Suppressor macrophage treated with lipopolysaccharide for 4 hours (primary cell): ENCODE results near the gene PKDCC.
"Not testable (repeated sequence)": the region's sequence is repeated elsewhere in the genome, so short reads cannot be mapped to it uniquely, and the experiment has no call there.

Source experiments
- DNase-seq: peaks from one replicate; pipeline ENCODE4 v3.0.0-alpha.2; 2020

PKDCC gene

DNA sequence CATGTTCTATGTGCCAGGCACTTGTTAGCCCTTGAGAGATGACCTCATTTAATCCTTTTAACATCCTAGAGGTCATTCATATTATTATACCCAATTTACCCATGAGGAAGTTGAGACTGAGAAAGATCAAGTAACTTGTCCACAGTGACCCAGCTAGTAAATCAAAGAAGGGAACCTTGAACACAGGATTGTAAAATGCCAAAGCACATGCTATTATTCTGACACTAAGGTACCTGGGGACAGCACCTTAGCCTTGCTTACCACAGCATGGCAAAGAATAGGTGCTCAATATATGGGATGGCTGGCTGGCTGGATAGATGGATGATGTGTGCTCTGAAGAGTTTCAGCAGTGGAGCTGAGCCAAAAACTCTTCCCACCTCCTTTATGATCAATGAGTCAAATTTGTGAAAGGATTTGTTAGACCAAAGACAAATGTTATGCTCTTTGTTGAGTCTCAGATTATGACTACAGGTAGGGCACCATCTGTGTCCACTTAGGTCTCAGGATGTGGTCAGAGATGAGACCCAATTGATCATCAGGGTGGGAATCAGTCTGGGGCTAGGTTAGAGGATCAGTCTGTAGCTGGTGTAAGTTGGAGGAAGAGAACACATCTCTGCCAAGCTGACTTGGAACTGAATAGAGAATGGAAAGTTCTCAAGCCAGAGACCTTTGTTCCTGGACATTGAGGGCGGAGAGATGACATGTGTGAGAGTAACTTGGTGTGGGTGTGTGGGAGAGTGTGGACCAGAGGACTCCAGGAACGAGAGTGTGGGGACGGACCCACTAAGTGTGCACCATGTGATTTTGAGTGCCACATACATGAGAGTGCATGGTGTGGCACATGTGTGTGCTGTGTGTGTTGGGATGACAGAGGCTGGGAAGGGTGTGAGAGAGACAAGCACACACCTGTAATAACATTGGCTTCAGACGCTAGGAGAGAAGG, 16.3 kb upstream of the PKDCC start:
- no peak for DNase-seq

DNA sequence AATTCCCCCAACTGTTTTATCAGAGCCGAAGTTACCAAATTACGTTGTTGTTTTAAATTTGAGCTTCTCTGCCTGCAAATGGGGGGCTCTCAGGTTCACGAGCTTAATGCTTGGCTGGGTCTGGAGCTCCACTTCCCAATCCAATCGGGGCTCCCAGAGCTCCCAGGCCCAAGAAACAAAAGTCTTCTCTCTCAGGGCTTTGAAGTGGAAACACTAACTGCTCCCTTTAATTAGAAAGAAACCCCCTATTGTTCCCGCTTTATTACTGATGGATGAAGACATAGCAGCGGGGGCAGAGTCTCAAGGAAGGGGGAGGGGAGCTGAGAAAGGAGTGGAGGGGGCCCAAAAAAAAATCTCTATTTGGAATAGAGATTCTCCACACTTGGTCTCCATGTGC, 15.6 kb upstream of the PKDCC start:
- no peak for DNase-seq

DNA sequence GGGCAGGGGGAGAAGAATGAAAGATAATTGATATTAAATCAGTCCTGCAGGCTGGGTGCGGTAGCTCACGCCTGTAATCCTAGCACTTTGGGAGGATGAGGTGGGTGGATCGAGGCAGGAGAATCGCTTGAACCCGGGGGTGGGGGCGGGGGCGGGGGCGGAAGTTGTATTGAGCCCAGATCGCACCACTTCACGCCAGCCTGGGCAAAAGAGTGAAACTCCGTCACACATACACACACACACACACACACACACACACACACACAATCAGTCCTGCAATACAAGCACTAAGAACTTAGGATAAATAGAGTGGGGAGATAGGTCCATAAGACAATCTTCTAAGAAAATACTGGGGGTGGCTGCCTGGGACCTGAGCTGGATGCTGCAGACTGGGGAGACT, 15.1 kb upstream of the PKDCC start:
- DNase-seq = no peak

DNA sequence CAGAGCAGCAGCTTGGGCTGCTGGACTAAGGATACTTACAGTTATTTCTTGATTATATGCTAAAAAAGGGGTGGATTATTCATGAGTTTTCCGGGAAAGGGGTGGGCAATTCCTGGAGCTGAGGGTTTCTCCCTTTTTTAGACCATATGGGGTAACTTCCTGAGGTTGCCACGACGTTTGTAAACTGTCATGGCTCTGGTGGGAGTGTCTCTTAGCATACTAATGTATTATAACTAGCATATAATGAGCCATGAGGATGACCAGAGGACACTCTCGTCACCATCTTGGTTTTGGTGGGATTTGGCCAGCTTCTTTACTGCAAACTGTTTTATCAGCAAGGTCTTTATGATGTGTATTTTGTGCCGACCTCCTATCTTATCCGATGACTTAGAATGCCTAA, 13.7 kb upstream of the PKDCC start:
- DNase-seq = not testable (repeated sequence)

DNA sequence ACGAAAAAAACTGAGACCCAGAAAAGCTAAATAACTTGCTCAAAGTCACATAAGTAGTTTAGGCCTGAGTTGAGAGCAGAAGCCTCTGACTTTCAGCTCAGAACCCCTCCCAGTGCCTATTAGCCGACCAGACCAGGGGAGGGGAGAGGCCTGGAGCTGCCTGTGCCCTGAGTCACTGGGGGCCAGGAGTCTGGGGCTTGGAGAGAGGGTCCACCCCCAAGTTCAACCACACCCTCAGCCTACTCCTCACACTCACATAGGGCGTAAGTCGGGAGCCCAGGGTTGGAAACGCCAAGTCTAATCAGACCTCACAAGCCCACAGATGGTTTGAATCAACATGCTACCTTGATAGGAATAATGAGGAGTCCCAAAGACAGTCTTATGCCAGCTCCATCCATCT, 12.6 kb upstream of the PKDCC start:
- no peak for DNase-seq

DNA sequence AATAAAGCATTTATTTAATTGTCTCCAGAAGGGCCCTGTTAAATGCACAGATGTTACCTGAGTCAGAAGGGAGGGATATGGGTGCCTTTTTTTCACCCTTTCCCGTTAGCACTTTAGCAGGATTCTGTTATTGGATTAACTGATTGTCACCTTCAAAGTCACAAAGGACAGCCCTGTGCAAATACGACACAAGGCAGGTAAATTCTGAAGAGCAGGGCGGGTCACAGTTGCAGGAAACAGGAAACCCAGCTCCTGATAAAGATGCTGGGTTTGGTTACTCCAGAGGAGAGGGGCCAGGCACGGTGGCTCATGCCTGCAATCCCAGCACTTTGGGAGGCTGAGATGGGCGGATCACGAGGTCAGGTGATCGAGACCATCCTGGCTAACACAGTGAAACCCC, 11.4 kb upstream of the PKDCC start:
- DNase-seq = no peak

DNA sequence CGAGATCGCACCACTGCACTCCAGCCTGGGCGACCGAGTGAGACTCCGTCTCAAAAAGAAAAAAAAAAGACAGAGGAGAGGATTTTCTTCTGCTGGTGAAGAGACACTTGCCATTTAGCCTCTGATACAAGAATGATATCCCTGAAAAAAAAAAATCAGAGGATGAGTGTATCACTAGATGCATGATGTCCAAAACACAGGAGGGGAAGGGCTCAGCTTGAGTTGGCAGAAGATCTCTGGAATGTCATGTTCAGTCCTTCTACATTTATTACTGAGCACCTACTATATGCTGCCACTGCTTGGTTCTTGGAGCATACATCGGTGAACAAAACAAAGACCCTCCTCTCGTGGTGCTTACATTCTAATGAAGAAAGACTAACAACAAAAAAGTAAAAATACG, 10.9 kb upstream of the PKDCC start:
- no peak for DNase-seq

DNA sequence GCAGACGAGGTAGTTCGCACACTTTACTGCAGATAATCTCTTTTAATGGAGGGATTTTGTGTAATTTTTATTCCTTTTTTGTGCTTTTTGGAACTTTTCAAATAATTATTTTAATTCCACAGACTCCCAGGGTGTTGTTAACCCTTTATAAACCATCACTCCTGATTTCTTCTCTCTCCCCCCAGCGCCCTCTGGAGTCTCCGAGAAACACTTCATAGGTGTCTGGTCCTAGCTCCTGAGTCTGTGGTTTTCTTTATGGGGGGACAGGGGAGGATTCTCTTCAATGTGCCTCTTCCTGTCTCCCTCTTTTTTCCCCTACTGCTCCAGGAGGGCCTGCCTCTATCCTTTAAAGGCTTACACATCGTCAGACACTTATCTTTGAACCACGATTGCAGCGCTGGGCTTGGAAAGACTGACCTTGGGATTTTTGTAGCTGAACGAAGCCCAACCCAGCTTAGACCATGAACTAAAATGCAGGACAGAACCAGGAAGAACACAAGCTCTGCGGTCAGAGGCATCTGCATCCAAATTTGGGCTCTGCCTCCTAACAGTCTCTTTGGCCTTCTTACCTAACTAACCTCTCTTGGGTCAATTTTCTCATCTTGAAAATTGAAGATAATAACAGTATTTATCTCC, 7.1 kb upstream of the PKDCC start:
- no peak for DNase-seq

DNA sequence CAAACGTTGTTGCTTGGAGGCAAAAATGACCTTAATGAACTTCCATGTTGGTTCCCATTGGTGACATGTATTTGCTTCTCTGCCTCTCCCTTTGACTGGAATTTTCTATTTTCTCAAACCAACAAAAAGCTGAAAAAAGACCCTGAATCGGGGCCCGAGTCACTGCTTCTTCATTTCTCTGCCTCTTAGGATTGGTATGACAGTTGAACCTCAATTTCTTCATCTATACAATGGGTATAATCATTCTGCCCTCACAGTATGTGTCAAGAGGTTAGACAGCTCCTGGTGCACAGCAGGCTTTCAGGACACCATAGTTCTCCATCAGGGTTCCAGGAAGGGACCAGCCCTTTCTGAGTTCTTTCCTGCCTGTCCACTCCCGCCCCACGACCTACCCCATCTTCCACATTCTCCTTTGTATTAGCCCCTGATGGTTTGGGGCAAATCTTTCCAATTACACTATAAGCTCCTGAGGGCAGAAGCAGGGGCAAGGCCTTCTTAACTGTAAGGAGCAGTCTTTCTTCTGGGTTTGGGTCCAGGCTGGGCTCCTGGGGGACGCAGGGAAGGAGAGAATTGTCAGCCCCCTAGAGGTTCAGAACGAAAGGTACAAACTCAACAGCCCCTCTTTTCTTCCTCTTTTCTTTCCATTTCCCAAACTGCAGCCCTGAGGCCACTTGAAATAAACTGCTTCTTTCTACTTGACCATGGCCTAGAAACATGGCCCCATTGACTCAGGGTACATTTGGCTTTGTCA, 6.3 kb upstream of the PKDCC start:
- no peak for DNase-seq

DNA sequence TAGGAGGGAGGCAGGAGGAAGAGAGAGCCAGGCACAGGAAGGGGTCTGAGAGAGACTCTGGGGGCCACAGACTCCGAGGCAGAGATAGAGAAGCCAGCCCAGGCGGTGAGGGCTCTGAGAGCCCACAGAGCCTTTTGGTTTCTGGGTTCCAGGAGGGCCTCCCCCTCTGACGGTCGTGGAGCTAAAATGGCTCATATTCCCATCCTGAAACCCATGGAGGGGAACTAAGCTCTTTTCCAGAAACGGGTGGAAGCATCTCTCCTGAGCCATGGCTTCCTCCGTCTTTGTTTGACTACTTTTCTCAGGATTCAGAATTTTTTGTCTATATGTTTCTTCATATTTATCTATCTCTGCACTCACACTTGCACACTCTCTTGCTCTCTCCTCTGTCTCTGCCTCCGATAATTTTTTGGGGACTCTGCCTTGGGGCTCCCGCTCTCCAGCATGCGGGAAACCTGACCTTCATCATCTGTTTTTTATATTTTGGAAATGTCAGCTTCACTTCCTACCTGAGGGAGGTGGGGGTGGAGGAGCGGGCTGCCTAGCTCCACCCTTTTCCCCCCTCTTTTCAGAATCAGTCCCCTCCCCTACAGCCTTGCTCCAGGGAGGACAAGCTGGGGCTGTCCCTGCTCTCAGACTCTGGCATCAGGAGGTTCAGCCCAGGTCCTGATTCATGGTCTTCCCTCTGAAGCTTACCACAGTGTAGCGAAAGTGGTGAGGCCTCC, 5.0 kb upstream of the PKDCC start:
- DNase-seq = no peak

DNA sequence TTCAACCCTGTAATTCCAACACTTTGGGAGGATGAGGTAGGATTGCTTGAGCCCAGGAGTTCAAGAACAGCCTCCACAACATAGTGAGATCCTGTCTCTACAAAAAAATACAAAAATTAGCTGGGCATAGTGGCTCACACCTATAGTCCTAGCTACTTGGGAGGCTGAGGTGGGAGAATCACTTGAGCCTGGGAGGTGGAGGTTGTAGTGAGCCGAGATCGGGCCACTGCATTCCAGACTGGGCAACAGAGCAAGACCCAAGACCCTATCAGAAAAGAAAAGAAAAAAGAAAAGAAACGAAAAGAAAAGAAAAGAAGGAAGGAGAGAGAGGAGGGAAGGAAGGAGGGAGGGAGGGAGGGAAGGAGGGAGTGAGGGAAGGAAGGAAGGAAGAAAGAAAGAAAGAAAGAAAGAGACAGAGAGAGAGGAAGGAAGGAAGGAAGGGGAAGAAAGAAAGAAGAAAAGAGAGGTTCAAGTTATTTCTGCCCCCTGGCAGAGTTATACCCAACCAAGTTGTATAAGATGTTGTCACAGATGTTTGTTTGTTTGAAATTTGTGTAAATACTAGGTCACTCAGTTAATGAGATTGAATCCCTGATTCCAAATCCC, 3.9 kb upstream of the PKDCC start:
- no peak for DNase-seq

DNA sequence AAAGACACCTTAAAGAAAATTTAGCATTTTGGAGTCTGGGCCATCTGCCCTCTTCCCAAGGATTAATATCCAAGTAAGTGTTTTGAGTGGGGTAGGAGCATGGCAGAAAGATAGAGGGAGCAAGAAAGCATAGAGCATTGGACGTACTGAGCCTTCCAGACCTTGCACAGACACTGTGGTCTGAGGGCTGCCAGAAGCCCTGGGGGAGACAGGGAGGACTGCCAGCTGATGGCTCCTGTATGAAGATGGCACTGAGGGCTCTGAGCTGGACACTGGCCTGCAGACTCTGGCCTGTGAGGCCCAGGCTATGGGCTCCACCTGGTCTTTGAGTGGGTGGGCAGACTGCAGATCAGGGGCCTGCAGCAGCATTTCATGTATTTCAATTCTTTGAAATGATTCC, 2.9 kb upstream of the PKDCC start:
- no peak for DNase-seq

DNA sequence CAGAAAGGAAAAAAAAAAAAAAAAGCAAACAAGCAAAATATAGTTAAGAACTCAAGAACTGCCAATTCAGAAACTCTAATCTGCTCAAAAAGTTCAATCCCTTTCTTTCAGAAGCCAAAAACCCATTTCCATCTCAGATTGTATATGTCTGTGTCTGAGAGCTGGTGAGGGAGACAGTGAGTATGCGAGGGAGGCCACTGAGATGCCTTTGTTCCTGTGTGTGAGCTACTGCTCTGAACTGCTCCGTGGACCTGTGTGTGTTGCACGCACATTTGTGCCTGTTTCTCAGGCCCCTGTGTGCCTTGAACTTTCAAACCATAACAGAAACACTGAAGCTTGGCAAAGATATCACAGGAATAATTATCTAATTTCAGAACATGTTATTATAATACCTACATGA, 2.5 kb upstream of the PKDCC start:
- no peak for DNase-seq

DNA sequence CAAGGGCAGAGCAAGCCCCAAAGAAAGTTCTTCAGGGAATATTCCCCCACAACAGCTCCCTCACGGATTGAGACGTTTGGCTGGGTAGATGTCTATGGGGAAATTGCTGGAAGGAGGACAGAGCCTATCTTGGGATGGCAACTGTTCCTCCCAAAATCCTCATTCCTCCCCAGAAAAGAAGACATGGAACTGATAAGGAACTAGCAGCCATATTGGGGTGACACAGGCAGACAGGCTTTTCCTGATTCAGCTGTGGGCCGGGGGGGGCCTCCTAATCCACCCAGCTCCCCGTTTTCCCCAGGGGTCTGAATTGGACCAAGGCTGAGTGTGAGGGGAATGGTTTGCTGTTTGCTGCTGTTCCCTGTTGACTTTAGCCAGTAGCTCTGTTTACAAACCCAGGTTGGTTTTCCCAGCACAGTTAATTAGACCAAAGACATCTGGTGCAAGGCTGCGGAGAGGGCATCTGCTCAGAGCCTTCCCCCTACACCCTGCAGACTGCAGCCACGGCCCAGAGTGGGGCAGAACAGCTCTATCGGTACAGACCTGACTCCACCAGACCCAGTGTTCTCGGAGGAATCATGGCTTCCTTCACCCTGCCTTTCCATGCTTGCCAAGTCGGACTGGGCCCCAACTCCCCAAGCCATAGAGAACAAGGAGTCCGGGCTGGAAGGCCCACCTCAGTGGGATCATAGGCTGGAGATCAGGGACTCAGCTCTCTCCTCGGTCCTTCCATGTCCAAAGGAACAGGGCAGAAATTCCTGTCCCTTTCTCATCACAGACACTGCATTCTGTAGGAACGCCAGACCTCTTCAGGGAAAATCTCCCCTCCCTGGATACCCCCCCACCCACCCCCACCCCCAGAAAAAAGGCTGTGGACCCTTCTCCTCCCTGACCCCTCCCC, 1.7 kb upstream of the PKDCC start:
- DNase-seq = no peak

DNA sequence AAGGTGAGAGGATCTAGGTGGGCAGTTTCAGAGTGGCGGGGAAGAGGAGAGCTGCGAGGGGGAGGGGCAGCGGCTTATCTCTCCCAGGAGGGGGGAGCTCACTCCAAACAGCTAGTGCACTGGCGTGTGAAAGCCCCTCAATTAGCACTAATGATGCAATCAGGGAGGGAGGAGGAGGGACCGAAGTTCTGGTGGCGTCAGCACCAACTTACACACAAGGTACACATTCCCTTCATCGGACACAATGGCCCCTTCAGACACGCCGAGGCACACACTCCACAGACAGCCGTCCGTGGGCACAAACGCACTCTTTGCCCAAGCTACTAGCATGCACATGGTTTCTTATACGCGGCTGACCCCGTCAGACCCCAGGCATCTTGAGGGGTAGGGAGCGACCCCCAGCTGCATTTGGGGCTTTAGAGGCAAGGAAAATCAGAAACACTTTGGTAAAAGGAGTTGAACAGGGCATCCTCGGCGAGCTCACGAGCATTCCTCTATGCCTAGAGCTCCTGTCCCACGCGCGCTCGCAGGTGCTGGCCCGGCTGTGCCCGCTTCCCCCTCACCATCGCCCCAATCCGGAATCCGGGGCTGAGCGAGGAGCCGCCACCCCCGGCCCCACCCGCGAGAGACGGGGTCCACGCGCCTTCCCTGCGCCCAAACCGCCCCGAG, 868 bp upstream of the PKDCC start:
- no peak for DNase-seq

DNA sequence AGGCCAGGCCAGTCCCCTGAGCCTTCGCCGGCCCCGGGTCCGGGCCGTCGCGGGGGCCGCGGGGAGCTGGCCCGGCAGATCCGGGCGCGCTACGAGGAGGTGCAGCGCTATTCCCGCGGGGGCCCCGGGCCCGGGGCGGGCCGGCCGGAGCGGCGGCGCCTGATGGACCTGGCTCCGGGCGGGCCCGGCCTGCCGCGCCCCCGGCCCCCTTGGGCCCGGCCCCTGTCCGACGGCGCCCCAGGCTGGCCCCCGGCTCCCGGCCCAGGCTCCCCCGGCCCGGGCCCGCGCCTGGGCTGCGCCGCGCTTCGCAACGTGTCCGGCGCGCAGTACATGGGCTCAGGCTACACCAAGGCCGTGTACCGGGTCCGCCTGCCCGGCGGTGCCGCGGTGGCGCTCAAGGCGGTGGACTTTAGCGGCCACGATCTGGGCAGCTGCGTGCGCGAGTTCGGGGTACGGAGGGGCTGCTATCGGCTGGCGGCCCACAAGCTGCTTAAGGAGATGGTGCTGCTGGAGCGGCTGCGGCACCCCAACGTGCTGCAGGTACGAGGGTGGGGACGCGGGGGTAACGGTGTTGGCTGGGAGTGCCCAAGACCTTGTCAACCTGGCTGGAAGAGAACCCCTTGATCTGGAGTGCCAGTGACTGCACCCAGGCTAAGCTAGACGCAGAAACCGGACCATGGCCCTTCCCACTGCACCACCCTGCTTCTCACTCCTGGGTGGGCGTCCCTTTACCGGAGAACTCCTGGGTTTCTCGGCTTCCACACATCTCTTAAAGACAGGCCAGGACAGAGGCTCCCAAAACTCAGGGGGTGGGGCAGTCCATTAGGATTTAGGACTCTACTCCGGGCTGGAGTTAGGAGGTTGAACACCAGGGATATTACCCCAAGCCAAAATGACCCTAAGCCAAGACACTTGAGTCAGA, 739 bp downstream of the PKDCC start:
- DNase-seq = no peak

DNA sequence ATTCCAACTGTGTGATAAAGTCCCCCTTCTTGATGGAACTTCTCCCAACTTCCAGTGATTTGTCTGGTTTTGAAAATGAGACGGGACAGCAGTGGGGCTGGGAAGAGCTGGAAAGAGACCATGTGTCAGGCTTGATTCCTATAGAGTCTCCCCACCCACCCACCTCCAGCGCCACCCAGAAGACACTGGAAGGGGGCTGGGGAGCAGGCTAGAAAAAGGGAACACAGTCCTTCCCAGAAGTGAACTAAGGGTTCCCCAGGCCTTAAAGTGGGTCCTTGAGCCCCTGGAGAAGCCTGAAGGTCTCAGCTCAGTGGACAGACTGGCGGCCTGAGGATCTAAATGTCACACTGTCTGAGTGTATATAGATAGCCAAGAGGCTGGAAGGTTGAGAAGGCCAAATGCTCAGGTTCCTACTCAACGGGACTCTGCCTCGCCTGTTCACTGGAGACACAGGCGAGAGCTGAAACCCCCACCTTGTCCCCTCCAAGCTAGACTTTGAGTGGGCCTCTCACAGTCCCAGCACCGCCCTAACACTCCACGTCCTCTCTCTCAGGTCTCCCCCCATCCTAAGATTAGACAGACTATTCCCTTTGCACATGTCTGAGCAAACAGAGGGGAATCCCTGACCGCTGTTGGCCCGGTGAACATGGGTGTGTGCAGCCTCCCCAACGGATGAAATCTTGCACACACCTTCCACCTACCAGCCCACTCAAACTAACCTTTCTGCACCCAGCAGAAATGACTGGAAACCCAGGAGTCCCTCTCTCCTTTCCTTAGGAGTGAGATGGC, 1.6 kb downstream of the PKDCC start:
- no peak for DNase-seq

DNA sequence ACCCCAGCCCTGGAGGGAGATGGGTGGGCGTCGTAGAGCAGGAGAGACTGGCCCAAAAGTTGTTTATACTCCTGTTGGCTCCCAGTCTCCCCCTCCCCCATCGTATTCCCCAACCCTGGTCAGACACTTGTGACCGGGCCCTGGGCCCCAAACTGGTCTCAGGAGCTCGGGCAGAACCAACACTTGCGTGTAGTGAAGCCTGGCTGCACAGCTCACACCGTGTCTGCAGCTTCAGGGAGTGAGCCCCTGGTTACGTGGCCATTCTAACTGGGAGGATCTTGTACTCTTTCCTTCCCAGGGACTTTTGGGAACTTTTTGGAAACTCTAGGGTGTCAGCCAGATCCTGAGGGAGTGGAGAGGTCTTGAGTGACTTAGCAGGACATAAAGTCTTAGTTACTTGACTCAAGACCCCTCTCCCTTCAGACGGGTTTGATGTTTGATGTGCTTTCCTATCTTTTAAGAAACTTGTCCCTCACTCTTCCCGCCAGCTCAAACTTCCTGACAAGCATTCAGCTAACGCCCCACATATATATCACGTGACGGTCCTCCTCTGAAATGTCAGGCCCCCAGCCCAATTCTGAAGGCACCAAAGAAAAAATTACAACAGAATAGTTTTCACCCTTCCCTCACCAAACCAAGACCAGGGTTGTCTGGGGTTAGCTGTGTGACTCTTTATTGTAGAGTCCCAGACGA, 2.3 kb downstream of the PKDCC start:
- no peak for DNase-seq
